CD4-positive, alpha-beta T cell treated with Interleukin-10 for 1 hour (primary cell): ENCODE measurements around the gene ZYG11A.

Experiments
- DNase-seq: peaks from one replicate; pipeline ENCODE4 v3.0.0-alpha.2; 2020

ZYG11A gene

GRCh38 chr1:52919051-52919722 lies 76.6 kb downstream of the ZYG11A start:
- DNase-seq, result peak; percentile 11

- no peak for DNase-seq
Observed at GRCh38 chr1:52919723-52920483, 77.3 kb downstream of the ZYG11A start.

- DNase-seq, result no peak
Observed at GRCh38 chr1:52920791-52921291, 78.3 kb downstream of the ZYG11A start.

- no peak for DNase-seq
Observed at GRCh38 chr1:52925571-52926005, 83.0 kb downstream of the ZYG11A start.

GRCh38 chr1:52926864-52927211 lies 84.3 kb downstream of the ZYG11A start:
- no peak for DNase-seq

- peak; percentile 80 for DNase-seq
Observed at GRCh38 chr1:52927212-52928014, 84.9 kb downstream of the ZYG11A start, which contains the start of gene SCP2. Gene SCP2, plus strand, starts transcription at chr1:52927276. Its CDS starts 121 bp downstream, at chr1:52927397.

- no peak for DNase-seq
Observed at GRCh38 chr1:52928015-52928404, 85.5 kb downstream of the ZYG11A start.

- DNase-seq, result no peak
Observed at GRCh38 chr1:52929019-52929418, 86.5 kb downstream of the ZYG11A start.

GRCh38 chr1:52937433-52938182 lies 95.0 kb downstream of the ZYG11A start:
- DNase-seq, result no peak

- no peak for DNase-seq
Observed at GRCh38 chr1:52938183-52938451, 95.6 kb downstream of the ZYG11A start.

GRCh38 chr1:52943876-52944416 lies 101.4 kb downstream of the ZYG11A start:
- DNase-seq, result no peak

GRCh38 chr1:52944566-52944965 lies 102.0 kb downstream of the ZYG11A start:
- DNase-seq, result no peak
